Left lobe of liver (tissue), 2 donors: Measurements from ENCODE around the gene CXCL3. TPM values are rescaled to one million over a fixed set of nuclear protein-coding genes. Genes with fewer than 3 reads are reported as not detected.
A peak's percentile ranks its signal among the peaks of the same experiment; 100 is the strongest.

Source experiments
- ATAC-seq: fragments of 200-7000 bp; cut with Tn5 transposase; one replicate; pipeline ENCODE4 v1.9.1; 2020; ENCODE audit warnings: mild to moderate bottlenecking, moderate library complexity
- DNase-seq: peaks from one replicate; pipeline ENCODE4 v3.0.0-alpha.2; 2020; ENCODE audit warnings: low spot score
- total RNA-seq: library from RNA; stranded (reverse); gene quantifications from one replicate; pipeline ENCODE4 v1.2.1, GENCODE V29; 2021
- donor health status: DM: no; HTN: no; CAD: no; lungs with moderate emphysema.
- donor health status: DM: no; HTN: yes; CAD: no.

Gene CXCL3
- total RNA-seq, 1 donor from 2014 or later: not detected

DNA sequence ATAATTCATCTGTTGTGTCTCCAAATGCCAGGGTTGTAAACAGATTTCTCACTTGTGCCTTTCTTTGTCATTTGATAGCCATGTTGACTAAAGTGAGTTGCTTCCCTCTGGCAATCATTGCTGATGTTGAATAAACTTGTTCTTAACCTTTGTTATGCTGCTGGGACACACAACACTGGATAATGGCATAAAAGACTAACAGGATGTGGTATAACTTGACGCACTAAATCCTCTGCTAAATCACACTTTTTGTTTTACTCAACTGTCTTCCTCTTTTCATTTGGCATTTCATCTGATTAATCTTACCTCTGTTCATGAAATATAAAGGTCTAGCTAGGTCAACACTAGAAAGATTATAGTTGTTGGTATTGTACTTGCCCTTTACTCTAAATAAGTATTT, 22.4 kb downstream of the CXCL3 start:
- ATAC-seq: no peak

DNA sequence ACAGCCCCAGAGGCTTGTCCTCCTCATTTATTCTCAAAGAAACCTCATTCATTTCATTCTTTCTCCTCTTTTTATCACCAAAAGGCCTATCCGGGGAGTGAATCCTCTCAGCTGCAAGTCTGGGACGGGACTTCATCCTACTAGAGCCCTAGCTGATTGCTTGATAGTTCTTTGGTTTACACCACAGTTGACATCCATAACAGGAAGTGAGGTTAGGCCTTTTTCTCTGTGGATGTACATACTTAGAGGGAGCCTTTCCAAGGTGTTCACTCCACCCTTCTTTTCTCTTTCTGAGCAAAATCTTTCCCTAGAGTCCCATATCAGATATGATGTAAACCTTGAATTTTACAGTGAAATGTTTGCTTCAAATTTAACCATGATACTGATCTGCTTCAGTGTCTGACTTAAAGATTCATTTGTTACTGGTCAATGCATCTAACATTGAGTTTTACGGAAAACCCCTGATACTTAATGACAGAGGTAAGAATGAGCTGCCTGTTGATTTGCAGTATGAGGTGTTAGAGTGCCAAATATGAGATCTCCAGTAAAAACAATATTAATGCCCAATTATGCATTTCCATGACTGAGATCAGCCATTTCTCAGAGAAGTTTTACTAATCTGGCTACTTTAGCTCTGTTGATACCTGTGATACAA, 23.2 kb downstream of the CXCL3 start:
- no peak for ATAC-seq
- DNase-seq: no peak

More for the DNA sequence above, 22.4 kb downstream of the CXCL3 start:
- no peak for DNase-seq

DNA sequence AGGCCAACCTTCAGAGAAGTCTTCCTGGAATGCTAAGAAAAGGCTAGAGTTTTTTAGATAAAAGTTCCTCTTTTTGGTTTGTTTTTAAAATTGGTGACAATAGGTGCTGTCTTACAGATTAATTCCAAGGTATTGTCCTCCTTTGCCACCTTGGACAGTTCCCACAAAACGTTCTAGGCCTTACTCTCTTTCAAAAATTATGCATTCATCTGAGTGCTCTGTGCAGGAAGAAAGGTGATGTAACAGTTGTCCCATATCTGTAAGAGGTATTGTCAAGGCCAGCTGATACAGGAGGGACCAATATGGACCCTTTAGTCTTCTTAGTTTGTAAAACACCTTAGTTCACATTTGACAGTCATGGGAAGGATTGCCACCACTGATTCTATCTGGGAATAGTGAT, 24.2 kb downstream of the CXCL3 start:
- ATAC-seq (no peak), DNase-seq (no peak)

DNA sequence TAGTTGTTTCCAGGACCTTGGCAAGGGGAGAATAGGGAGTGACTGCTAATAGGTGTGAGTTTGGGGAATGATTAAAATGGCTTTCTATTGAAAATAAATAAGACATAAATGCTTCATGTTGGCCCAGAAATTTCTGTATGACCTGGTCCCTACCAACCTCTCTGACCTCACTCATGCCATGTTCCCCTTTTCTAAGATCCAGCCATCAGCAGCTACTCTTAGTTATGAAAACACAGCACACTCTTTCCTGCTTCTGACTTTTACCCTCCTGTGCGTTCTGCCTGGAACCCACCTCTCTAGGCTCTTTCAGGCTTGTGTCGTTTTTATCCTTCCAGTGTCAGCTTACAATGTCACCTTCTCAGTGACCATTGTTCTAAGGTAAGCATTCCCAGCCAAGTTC, 25.2 kb downstream of the CXCL3 start:
- ATAC-seq (no peak), DNase-seq (no peak)

DNA sequence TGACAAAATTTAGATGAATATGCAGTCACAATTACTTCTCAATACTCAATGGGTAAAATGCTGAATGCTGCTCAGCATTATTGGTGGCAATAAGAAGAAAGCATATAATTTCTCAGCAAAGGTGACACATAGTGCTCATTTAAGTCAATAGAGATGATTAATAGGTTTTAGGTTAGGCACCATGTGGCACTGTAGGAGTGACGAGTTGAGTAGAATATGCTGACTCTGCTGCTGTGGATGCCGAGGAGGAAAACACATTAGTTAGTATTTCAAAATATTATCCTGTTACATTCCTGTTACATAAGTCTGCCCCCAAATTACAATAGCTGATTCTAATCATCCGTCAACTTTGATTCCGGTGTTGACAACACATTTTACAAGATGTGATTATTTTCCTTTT, 26.4 kb downstream of the CXCL3 start:
- DNase-seq: no peak
- no peak for ATAC-seq

DNA sequence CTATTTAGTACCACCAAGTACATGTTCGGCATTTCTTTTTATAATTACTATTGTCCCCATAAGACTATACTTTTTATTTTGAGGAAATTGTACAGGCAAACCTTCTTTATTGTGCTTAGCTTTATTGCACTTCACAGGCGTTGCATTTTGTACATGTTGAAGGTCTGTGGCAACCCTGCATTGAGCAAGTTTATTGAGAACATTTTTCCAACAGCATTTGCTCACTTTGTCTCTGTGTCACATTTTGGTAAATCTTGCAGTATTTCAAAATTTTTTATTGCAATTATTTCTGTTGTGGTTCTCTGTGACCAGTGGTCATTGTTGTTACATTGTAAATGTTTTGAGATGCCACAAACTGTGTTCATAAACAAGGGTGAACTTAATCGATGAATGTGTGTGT, 29.2 kb downstream of the CXCL3 start:
- DNase-seq (no peak), ATAC-seq (no peak)

DNA sequence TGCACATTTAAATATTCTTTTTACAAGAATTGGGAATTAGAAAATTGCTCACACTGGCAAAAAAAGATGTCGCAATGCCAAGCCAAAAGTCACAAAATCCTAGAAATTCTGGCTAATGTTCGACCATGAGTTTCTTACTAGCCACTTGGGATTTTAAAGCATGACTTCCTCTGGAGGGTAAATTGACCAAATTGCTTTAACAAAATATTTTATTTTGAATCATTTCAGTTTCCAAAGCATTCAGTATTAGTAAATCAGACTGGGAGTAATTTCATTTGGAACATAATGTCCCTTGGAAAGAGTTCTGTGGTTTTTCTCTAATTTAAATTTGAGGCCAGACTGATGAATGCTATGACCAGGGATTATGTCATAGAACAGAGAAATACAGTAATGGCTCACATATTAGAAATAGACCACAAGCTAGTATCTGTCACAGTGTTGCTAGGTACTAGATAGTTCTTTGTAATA, 32.4 kb downstream of the CXCL3 start:
- no peak for ATAC-seq

DNA sequence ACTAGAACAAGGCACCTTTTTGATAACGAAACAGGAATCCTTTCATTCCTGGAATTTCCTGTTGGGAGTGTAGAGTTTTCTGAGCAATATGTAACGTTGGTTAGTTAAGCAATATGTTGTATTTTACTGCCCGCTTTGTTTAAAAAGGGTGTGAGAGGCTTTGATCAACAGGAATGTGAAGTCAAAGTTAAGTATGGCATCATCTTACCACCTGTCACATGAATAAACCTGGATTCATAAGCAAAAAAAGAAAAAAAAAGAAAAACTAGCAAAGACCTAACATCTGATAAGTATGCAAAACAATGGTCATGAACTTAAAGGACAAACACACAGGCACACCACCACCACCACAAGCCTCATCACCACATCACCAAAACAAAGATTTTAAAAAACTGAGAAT, 33.0 kb downstream of the CXCL3 start:
- ATAC-seq (no peak), DNase-seq (no peak)

More for the DNA sequence above, 32.4 kb downstream of the CXCL3 start:
- DNase-seq: no peak

DNA sequence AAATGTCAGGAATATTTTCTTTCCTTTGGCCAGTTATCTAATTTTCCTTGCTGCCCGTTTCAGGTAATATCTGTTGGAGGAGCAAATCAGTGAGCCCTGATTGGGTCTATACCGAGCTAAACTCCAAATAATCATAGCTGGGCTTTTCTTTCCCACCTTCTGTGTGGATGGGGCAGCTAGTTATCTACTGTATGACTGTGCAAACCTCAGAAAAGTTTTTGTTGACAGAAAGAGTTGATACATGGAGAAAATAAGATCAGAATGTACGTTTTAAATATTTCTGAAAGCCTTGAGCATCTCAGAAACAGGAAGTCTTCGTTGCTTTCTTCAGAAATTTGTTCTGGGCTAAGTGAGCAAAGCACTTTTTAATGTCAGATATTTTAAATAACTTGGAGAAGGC, 33.8 kb downstream of the CXCL3 start:
- no peak for DNase-seq
- no peak for ATAC-seq

DNA sequence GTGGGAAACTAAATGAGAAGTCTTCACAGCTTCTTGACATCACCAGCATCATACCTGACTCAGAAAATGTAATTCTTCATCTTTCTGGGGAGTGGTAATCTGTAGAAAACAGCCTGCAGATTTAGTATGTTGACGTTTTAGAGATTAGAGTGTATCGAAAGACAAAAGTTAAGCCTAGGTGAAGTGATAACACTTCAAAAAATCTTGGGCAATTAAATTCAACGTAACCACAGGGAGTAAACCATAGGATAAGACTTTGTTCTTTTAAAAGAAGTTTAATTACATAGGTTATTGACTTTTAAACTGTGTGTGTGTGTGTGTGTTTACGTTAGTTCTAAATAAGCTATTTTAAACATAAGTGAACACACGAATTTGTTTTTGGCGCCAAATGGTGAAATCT, 38.2 kb downstream of the CXCL3 start:
- ATAC-seq (no peak), DNase-seq (no peak)

DNA sequence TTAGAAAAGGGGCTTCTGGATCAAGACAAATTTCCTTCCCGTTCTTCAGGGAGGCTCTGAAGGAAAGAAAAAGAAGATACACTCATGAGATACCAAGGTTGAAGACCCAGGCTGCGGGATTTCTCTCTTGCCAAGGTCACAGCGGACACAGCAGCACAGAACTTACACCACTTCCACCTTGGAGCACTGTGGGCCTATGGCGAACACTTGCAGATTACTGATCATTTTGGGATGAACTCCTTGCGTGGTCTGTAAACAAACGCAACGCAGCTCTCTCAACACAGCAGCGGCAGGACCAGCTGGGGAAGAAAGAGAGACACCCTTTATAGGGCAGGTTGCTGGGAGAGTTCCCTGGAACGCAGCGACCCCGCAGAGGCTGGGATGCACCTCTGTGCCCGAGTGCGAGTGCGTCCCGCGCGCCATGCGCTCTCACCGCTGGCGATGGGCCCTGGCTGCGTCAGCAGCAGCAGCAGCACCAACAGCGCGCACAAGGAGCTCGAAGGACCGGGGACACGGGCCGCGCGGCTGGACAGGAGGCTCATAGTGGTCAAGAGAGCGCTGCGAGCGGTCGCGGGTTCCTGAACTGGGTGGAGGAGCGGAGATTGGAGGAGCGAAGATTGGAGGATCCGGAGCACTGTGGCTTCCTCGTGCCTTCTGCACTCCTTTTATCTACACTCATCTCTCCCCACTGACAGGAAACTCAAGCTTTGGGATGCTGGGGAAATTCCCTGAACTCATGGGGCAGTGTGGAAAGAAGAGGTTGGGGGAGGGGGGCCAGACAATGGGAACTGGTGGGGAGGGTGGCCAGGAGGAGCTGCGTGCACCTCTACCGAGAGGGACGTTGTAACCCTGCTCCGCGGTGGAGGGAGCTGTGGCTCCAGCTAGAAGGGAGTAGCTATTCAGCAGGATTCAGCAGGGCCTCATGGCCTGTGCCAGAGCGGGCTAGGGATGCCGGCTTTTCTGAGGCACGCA, 40.2 kb downstream of the CXCL3 start, which contains the start of gene CXCL5:
TSS of gene CXCL5 (minus strand) at position 638 of the 972 bp plus-strand sequence. CDS start at position 542, 96 bp downstream.
- ATAC-seq (peak; percentile 76), DNase-seq (no peak)

DNA sequence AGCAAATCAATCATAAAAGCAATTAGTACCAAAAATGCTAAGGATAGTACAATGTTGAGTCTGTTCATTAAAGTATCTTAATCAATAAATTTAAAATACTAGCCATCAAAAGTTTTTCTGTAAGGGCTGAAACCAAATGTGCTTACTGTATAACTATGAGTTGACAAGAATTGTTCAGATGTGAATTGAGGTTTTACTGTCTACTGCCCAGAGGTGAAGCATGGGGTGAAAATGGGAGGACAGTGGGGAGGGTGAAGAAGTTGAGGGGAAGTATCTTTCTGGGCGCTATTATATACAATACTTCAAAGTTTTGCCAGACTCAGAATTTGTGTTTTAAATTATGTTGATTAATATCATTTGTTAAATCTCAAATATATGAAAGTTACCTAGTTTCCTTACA, 46.4 kb downstream of the CXCL3 start:
- no peak for ATAC-seq

DNA sequence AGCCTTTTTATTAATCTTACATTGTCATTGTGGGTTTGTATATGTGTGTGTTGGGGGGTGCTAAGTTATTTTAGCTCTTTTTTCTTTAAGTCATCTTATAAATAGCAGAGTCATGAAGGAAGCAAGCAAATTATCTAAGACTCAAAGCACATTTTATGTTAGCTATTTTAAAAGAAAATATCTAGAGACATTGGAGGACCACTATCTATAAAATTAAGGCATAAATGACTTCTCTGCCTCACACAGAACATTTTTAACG, 46.8 kb downstream of the CXCL3 start:
- ATAC-seq (no peak), DNase-seq (no peak)

More for the DNA sequence above, 46.4 kb downstream of the CXCL3 start:
- DNase-seq: no peak

DNA sequence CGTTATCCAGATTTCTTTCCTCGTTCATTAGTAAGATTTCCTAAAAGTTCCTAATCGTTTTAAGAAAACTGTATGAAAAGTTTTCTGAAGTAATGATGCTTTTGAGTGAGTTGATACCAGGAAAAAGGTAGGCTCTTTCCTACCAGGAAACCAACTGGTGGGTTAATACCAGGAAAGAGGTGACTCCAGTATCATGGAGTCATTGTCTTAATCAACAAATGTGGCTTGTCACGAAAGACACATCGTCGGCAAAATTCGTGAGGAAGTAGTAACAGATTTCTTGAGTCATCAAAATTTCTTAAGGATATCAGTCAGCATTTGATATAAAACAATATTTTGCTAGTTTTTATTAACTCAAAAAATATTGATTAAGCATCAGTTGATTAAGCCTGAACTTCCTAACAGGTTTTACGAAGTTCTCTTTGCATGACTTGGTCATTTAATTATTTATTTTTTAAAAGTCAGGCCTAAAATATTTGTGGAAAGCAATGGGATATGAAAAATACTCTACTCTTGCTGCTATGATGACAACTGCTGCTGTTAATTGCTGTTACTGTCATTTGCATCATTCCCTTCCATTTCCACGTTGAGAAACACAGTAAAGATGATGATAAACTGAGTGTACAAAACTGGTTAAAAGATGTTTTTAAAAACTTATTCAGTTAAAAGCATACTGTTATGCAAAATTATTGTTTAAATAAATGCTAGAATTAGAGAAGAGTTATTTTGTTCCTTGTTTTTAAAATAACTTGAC, 47.3 kb downstream of the CXCL3 start:
- ATAC-seq (no peak), DNase-seq (no peak)

DNA sequence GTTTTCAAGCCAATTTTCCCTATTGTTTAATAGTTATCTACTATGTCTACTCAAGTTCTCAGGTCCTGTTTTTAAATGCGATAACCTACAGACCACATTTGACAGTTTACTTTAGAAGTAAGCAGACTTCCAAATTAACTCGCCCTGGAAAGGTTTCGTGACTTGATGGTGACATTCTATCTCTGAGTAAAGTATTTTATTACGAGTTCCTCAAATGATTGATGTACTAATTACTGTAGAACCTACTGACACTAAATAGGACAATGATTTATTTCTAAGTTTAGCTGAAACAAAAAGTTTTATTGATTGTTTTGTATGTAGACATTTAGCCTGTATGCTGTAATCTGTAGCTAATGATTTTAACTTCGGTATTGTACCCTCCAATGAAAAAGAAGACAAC, 48.6 kb downstream of the CXCL3 start:
- DNase-seq (no peak), ATAC-seq (no peak)

DNA sequence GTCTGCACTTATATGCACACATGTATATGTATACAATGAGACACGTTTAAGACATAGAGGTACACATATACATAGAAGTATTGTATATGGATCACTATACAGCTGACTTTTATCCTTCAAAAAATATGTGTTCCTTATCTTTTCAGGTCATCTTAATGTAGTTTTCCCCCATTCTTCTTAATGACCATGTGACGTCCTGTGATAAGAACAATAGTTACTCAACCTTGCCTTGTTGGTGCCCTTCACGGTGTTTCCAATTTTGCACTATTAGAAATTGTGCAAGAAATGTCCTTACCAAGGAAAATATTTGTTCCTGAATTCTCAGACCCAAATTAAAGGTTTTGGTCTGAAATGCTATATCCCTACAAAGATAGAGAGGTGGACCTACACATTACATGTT, 49.5 kb downstream of the CXCL3 start:
- ATAC-seq: no peak
- DNase-seq: no peak

DNA sequence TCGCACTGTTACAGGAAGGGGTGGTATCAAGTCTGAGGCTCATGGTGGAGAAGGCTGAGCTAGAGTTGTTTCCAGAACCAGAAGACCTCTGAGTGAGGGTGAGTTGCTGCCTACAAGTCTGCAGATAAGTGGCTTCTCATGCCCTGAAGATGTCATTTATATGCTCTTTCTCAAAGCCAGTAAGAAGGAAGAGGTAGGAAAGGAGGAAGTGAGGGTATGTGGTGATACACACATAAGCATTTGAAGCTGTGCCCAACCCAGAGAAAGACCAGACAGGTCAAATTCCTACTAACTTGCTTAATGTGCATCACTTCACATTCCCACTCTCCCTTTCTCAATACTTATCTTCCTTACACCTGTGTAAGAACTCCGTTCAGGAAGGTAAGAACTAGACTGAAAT, 50.4 kb downstream of the CXCL3 start, which contains the start of gene PPBP:
TSS of gene PPBP (minus strand) at position 130 of the 400 bp plus-strand sequence. CDS start at position 43, 87 bp downstream.
- DNase-seq (no peak), ATAC-seq (no peak)
